ENCODE results near the gene MAP2.

- TF ChIP-seq CTCF (conservative IDR thresholded peaks at IDR 0.05 in 1 of 2, IDR thresholded peaks at IDR 0.05 in 1 of 2; ENCODE audit: low read depth in 1 of 2, low read length in 2 of 2), result no peak
- TF ChIP-seq EZH2 (IDR thresholded peaks at IDR 0.05; ENCODE audit: low read length, missing control alignments), result no peak
Observed at GRCh38 chr2:209505410-209505809, 81.6 kb downstream of the MAP2 start.
